Heart left ventricle (tissue), 16 donors: Measurements from ENCODE around the gene RASGRP1. TPM values are rescaled to one million over a fixed set of nuclear protein-coding genes. Genes with fewer than 3 reads are reported as not detected.

Experiments used
- ATAC-seq, 4 donors: fragments of 200-7000 bp; cut with Tn5 transposase; one replicate each; pipeline ENCODE4 v1.9.1; 2020 to 2022; ENCODE audit warnings: moderate library complexity in 4 of 4, mild to moderate bottlenecking in 3 of 4, moderate number of reproducible peaks in 1 of 4
- DNase-seq, 5 donors: peaks; one replicate each; pipeline ENCODE4 v3.0.0-alpha.2; 2020
- H3K27ac ChIP-seq, 12 donors: fragments of 200-600 bp; sonication (generic) in 4 of 12; one replicate each; pipeline versions ENCODE4 v1.5.0 to v1.8.0; 2016 to 2022; ENCODE audit warnings: mild to moderate bottlenecking in 2 of 12
- H3K27me3 ChIP-seq, 9 donors: fragments of 200-600 bp; sonication (generic) in 2 of 9; one replicate each; pipeline versions ENCODE4 v1.5.1 to v1.8.0; 2016 to 2022; ENCODE audit warnings: mild to moderate bottlenecking in 3 of 9
- H3K36me3 ChIP-seq, 9 donors: fragments of 200-600 bp; sonication (generic) in 2 of 9; one replicate each; pipeline versions ENCODE4 v1.5.0 to v1.8.0; 2018 to 2022; ENCODE audit warnings: mild to moderate bottlenecking in 2 of 9
- H3K4me1 ChIP-seq, 12 donors: fragments of 200-600 bp; sonication (generic) in 4 of 12; one replicate each; pipeline versions ENCODE4 v1.5.0 to v1.8.0; 2016 to 2022; ENCODE audit warnings: mild to moderate bottlenecking in 3 of 12
- H3K4me3 ChIP-seq, 12 donors: fragments of 200-600 bp; sonication (generic) in 4 of 12; one replicate each; pipeline versions ENCODE4 v1.5.0 to v1.8.0; 2017 to 2022; ENCODE audit warnings: mild to moderate bottlenecking in 9 of 12, moderate library complexity in 4 of 12
- H3K9me3 ChIP-seq, 12 donors: fragments of 200-600 bp; sonication (generic) in 4 of 12; one replicate each; pipeline versions ENCODE4 v1.5.0 to v1.8.0; 2016 to 2022; ENCODE audit warnings: mild to moderate bottlenecking in 1 of 12
- POLR2A ChIP-seq, 2 donors: fragments of 450-650 bp; IDR thresholded peaks; one replicate each; pipeline ENCODE4 v1.6.1; 2017; ENCODE audit warnings: antibody characterized with exemption in 2 of 2, mild to moderate bottlenecking in 2 of 2, moderate library complexity in 2 of 2
- WGBS, 4 donors: extraction: QIAGEN DNeasy Blood & Tissue Kit in 2 of 4; methylation state at CpG; one replicate each; pipeline versions ENCODE4 v1.1.5 to v1.1.7; 2013 to 2018; 5-methylcytosine and 5-hydroxymethylcytosine counted together
- intact Hi-C, 10 donors: fragments of 100-400 bp; cut with DNase I; formaldehyde crosslinking; loops; one replicate each; pipeline versions ENCODE4 v1.11.1 to v1.14.2; 2022
- polyA plus RNA-seq, 2 donors: library from polyadenylated mRNA; stranded (reverse); fragments of 200-250 nt; gene quantifications; one replicate each; pipeline ENCODE4 v1.2.3, GENCODE V29; 2013
- total RNA-seq, 9 donors: library from RNA; depleted of rRNA in 2 of 9; stranded (reverse); fragments of >200 nt in 2 of 9; fragmentation: NEBNext Ultra II Directional in 3 of 9; extraction: Animal tissue kit (Norgen Biotek cat#: 25700) in 3 of 9; gene quantifications; one replicate each; pipeline versions ENCODE4 v1.1.0 to v1.2.4, GENCODE V29; 2016 to 2023
- TF ChIP-seq, protein P1 (sequence below), 12 donors: fragments of 200-600 bp; sonication (generic) in 4 of 12; IDR thresholded peaks; one replicate each; pipeline versions ENCODE4 v1.5.0 to v1.8.0; 2018 to 2022; ENCODE audit warnings: antibody characterized with exemption in 12 of 12, mild to moderate bottlenecking in 5 of 12
- donor health status: ischemic (EF 13 %, LVEDD 7.1; RV severe dilation, severe dysfunction).
- donor health status: healthy with polysubstance abuse.
- donor health status: DM: no; HTN: yes; CAD: no.
- donor health status: DM: no; HTN: no; CAD: no.
- donor health status: ischemic (EF 25% LVEDD 6.9; RV normal size, moderate dysfunction).
- donor health status: ischemic (EF 25% LVEDD 5.7; RV mildly dilated, moderate dysfunction).
- donor health status: healthy.
- donor health status: DM: yes; HTN: yes; CAD: no.
- donor health status: ischemic (EF 35%, LVEDD 5.7; RV mildly dilated, moderate dysfunction).
- donor health status: nonischemic (EF 11% LVEDD 7.7; RV severe dilation, severe dysfunction).
- donor health status: DM: yes; HTN: yes; CAD: no.
- donor health status: PGD.
- donor health status: ischemic (EF 29% LVEDD 5.4; RV normal size, mild dysfunction).
- donor health status: nonischemic (EF 23%, LVEDD 6.1; RV moderate dilation, normal function).

RASGRP1 gene
- total and polyA plus RNA-seq, 11 donors, result 0.03 to 5.5 (median 0.54) TPM; not detected in 1

DNA sequence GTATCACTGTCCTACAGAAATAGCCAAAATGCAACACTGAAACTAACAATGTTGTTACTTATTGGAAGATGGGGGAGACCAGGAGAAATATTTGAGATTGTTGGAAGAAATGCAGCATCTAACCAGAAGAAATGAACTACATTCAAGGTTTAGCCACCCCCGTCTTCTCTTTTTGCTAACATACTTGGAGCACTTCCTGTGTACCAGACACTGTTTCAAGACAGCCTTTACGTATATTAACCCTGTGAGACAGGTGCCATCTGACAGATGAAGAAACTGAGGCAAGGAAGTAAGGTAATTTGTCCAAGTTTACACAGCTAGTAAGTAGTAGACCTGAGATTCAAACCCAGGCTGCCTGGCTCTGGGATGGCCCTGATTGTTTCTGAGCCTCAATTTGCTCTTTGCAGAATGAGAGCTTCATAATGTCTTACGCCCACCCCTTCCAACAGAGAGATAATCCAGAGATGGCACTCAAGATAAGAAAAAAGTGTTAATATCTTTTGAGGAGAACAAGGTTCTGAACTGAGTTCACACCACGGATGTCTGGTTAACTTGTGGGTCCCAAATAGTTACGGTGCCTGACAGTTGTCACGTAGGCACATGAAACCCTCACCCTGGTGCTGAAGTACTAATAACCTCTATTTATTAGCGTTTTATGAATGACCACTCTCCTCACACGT lies 26.1 kb downstream of the RASGRP1 start:
- DNase-seq (no peak), ATAC-seq (no peak)
- WGBS, 4 donors, result 86 to 91% (median 87%) methylated on average over 8 of the region's 8 CpGs
- intact Hi-C loops, result no loop called here
- TF ChIP-seq POLR2A (IDR thresholded peaks at IDR 0.05), result no peak
- Histone ChIP-seq H3K4me3 (no peak overlapping the region), H3K4me1 (peaks cover 0 to 20% (median 6%) of the 10 kb centered on the region in 12 donors), H3K27ac (no peak overlapping the region), H3K27me3 (no peaks in the 10 kb centered on the region), H3K36me3 (no peaks in the 10 kb centered on the region), H3K9me3 (no peaks in the 10 kb centered on the region)

DNA sequence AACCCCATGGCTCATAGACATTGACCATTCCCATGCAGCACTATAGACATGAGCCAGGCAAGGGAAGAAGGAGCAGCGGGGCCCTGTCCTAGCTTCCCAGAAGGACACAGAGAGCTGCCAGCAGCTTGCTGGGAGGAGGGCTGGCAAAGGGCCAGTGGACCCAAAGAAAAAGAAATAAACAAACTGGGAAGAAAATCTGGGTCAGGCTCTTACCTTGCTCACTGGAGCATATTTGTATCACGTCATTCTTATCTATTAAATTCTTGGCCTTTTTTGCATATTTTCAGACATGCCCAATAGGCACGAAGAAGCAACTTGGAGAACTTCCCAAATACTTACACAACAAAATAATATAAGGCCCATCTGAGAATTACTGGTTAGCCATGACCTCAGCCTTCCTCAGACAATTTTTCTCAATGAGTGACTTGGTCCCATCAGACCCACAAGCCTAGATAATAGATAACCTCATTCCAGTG lies 28.4 kb downstream of the RASGRP1 start:
- DNase-seq, result peak; percentile 21 to 72 (median 53)
- H3K27me3 ChIP-seq, result no peaks in the 10 kb centered on the region
- H3K4me3 ChIP-seq, result no peak overlapping the region
- WGBS, 4 donors, result 35 to 52% (median 46%) methylated on average over 3 of the region's 3 CpGs
- ATAC-seq, result peak in 3 of 4 donors; percentile 50 to 79 (median 56)
- H3K4me1 ChIP-seq, result peaks cover 0 to 20% (median 6%) of the 10 kb centered on the region in 12 donors
- H3K9me3 ChIP-seq, result no peaks in the 10 kb centered on the region
- TF ChIP-seq, protein P1, sequence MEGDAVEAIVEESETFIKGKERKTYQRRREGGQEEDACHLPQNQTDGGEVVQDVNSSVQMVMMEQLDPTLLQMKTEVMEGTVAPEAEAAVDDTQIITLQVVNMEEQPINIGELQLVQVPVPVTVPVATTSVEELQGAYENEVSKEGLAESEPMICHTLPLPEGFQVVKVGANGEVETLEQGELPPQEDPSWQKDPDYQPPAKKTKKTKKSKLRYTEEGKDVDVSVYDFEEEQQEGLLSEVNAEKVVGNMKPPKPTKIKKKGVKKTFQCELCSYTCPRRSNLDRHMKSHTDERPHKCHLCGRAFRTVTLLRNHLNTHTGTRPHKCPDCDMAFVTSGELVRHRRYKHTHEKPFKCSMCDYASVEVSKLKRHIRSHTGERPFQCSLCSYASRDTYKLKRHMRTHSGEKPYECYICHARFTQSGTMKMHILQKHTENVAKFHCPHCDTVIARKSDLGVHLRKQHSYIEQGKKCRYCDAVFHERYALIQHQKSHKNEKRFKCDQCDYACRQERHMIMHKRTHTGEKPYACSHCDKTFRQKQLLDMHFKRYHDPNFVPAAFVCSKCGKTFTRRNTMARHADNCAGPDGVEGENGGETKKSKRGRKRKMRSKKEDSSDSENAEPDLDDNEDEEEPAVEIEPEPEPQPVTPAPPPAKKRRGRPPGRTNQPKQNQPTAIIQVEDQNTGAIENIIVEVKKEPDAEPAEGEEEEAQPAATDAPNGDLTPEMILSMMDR (IDR thresholded peaks at IDR 0.05), result no peak
- TF ChIP-seq POLR2A (IDR thresholded peaks at IDR 0.05), result no peak
- H3K36me3 ChIP-seq, result no peaks in the 10 kb centered on the region
- intact Hi-C loops, result no loop called here
- H3K27ac ChIP-seq, result peak overlapping the region in 4 of 12 donors; percentile 29 to 49 (median 37)

DNA sequence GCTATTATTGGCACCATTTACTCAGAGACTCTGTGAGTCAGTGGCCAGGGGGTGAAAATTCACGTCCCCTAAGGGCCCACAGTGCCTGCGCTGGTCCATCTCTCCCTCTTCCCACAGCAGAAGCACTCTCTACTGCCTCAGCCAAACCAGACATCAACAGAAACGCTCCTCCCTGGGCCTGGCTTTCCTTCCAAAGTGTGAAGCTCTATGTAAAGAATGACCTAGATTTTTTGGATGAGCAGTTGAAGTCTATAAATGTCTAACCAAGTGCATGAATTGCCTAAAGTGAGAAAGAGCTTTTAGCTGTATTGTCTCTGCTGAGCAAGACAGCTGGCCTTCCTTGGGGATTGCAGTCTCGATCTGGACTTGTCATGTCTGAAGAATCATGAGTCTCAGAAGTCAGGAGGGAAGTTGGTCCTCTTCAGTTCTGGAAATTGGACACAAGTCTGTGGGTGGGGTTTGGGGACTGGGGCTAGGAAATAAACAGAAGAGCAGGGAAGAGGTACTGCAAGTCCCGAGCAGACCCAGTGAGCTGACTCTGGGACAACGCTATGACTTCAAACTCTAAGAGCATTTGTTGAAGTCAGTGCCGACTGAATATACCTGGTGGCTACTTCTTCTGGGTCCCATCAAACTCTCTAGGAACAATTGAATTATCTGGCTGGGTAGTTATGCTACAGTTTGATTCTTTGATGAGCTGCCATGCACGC lies 29.0 kb downstream of the RASGRP1 start:
- Histone ChIP-seq H3K36me3 (no peaks in the 10 kb centered on the region), H3K27ac (peak overlapping the region in 6 of 12 donors; percentile 4 to 49 (median 30)), H3K4me3 (no peak overlapping the region), H3K27me3 (no peaks in the 10 kb centered on the region), H3K9me3 (no peaks in the 10 kb centered on the region), H3K4me1 (peaks cover 0 to 20% (median 6%) of the 10 kb centered on the region in 12 donors)
- intact Hi-C loops, result no loop called here
- 70 to 79% (median 72%) methylated on average over 8 of the region's 8 CpGs for WGBS, 4 donors
- ATAC-seq, result peak; percentile 26 to 85 (median 38)
- TF ChIP-seq, protein P1 (IDR thresholded peaks at IDR 0.05), result no peak
- no peak for TF ChIP-seq POLR2A (IDR thresholded peaks at IDR 0.05)
- DNase-seq, result peak in 1 of 5 donors; percentile 64

DNA sequence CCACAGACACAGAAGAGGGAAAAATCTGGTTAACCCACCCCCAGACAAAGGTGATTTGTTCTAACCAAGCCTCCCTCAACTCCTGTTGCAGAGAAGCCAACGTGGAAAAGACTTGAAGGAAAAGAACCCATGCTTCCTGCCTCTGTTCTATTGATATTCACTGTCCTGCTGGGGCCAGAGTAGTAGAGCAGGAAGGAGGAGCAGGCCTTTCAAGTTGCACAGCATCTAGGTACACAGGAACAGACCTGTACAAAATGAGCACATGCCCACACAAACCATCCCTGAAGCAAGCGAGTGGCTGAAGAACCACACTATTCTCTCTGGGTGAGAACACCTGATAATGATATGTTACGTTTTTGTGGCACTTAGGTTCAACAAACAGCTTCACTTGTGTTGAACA lies 29.9 kb downstream of the RASGRP1 start:
- Histone ChIP-seq H3K4me1 (peaks cover 0 to 20% (median 6%) of the 10 kb centered on the region in 12 donors), H3K27me3 (no peaks in the 10 kb centered on the region), H3K9me3 (no peaks in the 10 kb centered on the region), H3K4me3 (no peak overlapping the region), H3K36me3 (no peaks in the 10 kb centered on the region), H3K27ac (peak overlapping the region in 1 of 12 donors; percentile 49)
- intact Hi-C loops, result no loop called here
- no peak for ATAC-seq
- WGBS, 4 donors, result 78 to 92% (median 86%) methylated on average over 3 of the region's 3 CpGs
- DNase-seq, result no peak
- TF ChIP-seq POLR2A (IDR thresholded peaks at IDR 0.05), result no peak
- TF ChIP-seq, protein P1 (IDR thresholded peaks at IDR 0.05), result no peak
